SK-N-SH treated with all-trans-retinoic acid at 6 μM for 48 hours (cell line): ENCODE results near the gene STAT5A.
"Not testable (repeated sequence)": the region's sequence is repeated elsewhere in the genome, so short reads cannot be mapped to it uniquely, and the experiment has no call there.

Experiments
- ATAC-seq: fragments of 200-7000 bp; cut with Tn5 transposase; 3 replicates; pipeline ENCODE4 v1.9.1; 2020; ENCODE audit warnings: mild to moderate bottlenecking, moderate library complexity
- ARNTL ChIP-seq: fragments of 450-650 bp; formaldehyde crosslinking; IDR thresholded peaks from 2 replicates; pipeline ENCODE4 v1.5.0; 2020; ENCODE audit warnings: low read depth, mild to moderate bottlenecking, moderate library complexity, borderline replicate concordance
- BACH2 ChIP-seq: fragments of 250-450 bp; sonication (Bioruptor Pico); IDR thresholded peaks from 2 replicates; pipeline ENCODE4 v1.9.0; 2021; ENCODE audit warnings: mild to moderate bottlenecking, borderline replicate concordance
- CSDC2 ChIP-seq: fragments of 250-450 bp; sonication (Bioruptor Pico); IDR thresholded peaks from 2 replicates; pipeline ENCODE4 v1.5.0; 2020; ENCODE audit warnings: mild to moderate bottlenecking, moderate library complexity
- ESRRG ChIP-seq: fragments of 250-450 bp; sonication (Bioruptor Pico); IDR thresholded peaks from 2 replicates; pipeline ENCODE4 v1.6.1; 2021; ENCODE audit warnings: mild to moderate bottlenecking
- GLIS3 ChIP-seq: fragments of 250-450 bp; sonication (Bioruptor Pico); IDR thresholded peaks from 2 replicates; pipeline ENCODE4 v1.5.0; 2020; ENCODE audit warnings: mild to moderate bottlenecking, moderate library complexity
- ISL1 ChIP-seq: fragments of 250-450 bp; sonication (Bioruptor Pico); IDR thresholded peaks from 2 replicates; pipeline ENCODE4 v2.1.2; 2022; ENCODE audit warnings: mild to moderate bottlenecking, moderate library complexity
- PPARA ChIP-seq: fragments of 250-450 bp; sonication (Bioruptor Pico); IDR thresholded peaks from 2 replicates; pipeline ENCODE4 v1.5.0; 2020; ENCODE audit warnings: mild to moderate bottlenecking, borderline replicate concordance
- SNAI2 ChIP-seq: fragments of 250-450 bp; sonication (Bioruptor Pico); IDR thresholded peaks from 2 replicates; pipeline ENCODE4 v1.5.0; 2020; ENCODE audit warnings: mild to moderate bottlenecking, moderate library complexity
- TCF4 ChIP-seq: fragments of 250-450 bp; sonication (Bioruptor Pico); IDR thresholded peaks from 2 replicates; pipeline ENCODE4 v1.8.0; 2021; ENCODE audit warnings: mild to moderate bottlenecking, moderate library complexity, borderline replicate concordance
- TOX ChIP-seq: fragments of 250-450 bp; sonication (Bioruptor Pico); IDR thresholded peaks from 2 replicates; pipeline ENCODE4 v1.8.0; 2021; ENCODE audit warnings: mild to moderate bottlenecking, moderate library complexity, borderline replicate concordance
- ZC3H10 ChIP-seq: fragments of 250-450 bp; sonication (Bioruptor Pico); IDR thresholded peaks from 2 replicates; pipeline ENCODE4 v1.5.1; 2021; ENCODE audit warnings: mild to moderate bottlenecking, moderate library complexity
- ZFP3 ChIP-seq: fragments of 250-450 bp; sonication (Bioruptor Pico); IDR thresholded peaks from 2 replicates; pipeline ENCODE4 v1.5.0; 2020; ENCODE audit warnings: mild to moderate bottlenecking, moderate library complexity
- ZNF565 ChIP-seq: fragments of 450-650 bp; formaldehyde crosslinking; conservative IDR thresholded peaks from 2 replicates; pipeline ENCODE4 v1.5.0; 2020; ENCODE audit warnings: low read depth, mild to moderate bottlenecking, moderate library complexity
- ZNF8 ChIP-seq: fragments of 450-650 bp; formaldehyde crosslinking; IDR thresholded peaks from 2 replicates; pipeline ENCODE4 v1.5.0; 2020; ENCODE audit warnings: mild to moderate bottlenecking, moderate library complexity
- TF ChIP-seq, protein P1 (sequence below): fragments of 250-450 bp; sonication (Bioruptor Pico); IDR thresholded peaks from 2 replicates; pipeline ENCODE4 v1.5.1; 2021; ENCODE audit warnings: mild to moderate bottlenecking, moderate library complexity
- TF ChIP-seq, protein P2 (sequence below): fragments of 250-450 bp; sonication (Bioruptor Pico); IDR thresholded peaks from 2 replicates; pipeline ENCODE4 v1.5.1; 2020; ENCODE audit warnings: low read depth, mild to moderate bottlenecking, moderate library complexity
- TF ChIP-seq, protein P3 (sequence below): fragments of 250-450 bp; sonication (Bioruptor Pico); IDR thresholded peaks from 2 replicates; pipeline ENCODE4 v1.5.0; 2020; ENCODE audit warnings: mild to moderate bottlenecking, moderate library complexity
- TF ChIP-seq, protein P4 (sequence below): fragments of 250-450 bp; sonication (Bioruptor Pico); IDR thresholded peaks from 2 replicates; pipeline ENCODE4 v1.8.0; 2021; ENCODE audit warnings: low read depth, mild to moderate bottlenecking, moderate library complexity, borderline replicate concordance
- TF ChIP-seq, protein P5 (sequence below): fragments of 250-450 bp; sonication (Bioruptor Pico); IDR thresholded peaks from 2 replicates; pipeline ENCODE4 v1.8.0; 2020; ENCODE audit warnings: mild to moderate bottlenecking, moderate library complexity, borderline replicate concordance

Gene STAT5A

DNA sequence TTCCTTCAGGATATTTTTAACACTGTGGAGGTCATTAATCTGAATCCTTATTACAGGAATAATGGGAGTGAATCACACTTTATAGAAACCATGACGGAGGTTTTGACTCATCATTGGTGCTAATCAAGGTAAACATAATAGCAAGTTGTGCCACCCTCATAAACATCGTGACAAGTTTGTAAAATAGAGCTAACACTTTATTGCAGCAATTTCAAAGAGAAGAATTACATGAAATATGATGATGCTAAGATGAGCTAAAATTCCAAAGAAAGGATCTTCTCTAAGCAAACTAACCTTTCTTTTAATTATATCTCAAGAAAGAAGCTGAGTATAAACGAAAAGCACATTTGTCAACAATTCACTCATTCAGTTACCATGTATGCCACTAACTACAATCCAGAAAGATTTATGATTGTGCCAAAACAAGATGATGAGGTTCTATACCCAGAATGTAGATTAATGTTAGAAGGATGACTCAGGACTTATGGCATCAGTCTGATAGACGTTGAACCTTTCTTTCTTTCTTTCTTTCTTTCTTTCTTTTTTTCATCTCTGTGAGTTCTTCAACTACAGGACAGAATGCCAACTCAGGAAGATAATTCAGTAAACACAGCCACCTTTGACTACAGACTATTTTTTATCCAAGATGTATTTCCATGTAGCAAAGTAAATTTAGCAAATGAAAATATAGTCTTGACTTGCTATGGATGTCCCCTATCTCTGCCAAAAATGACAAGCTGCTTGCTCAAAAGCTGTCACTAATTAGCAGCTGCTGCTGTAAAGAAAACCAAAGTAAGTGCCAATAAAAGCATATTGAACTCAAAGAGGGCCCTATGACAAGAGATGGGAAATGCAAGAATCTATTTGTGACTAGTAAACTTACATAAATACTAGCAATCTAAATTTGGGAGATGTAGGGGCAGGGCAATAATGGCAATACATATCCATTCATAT, 35.4 kb upstream of the STAT5A start:
- peak; percentile 21; the same call in 1 of the 3 replicates for ATAC-seq
- TF ChIP-seq TOX (CRISPR knock-in tag), result no peak
- TF ChIP-seq TCF4 (CRISPR knock-in tag), result no peak
- peak; percentile 18; the same call in 1 of the 2 replicates for TF ChIP-seq ISL1 (CRISPR knock-in tag)

DNA sequence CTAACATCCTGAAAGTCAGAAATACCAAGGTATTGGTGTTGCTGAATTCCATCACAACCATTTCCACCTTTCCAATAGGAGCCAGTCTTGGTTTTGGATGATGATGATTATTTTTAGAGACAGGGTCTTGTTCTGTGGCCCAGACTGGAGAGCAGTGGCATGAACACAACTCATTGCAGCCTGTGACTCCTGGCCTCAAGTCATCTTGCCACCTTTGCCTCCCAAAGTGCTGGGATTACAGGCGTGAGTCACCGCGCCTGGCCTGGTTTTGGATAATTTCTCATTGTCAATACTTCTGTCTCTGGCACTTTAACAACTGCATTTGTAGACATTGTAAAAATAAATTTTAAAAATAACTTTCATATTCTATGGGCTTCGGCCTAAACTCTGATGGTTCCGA, 34.7 kb upstream of the STAT5A start:
- TF ChIP-seq ZC3H10 (CRISPR knock-in tag) (no peak), ZNF565 (CRISPR knock-in tag) (no peak), CSDC2 (CRISPR knock-in tag) (no peak), ESRRG (no peak), PPARA (CRISPR knock-in tag) (no peak), ISL1 (CRISPR knock-in tag) (no peak)
- TF ChIP-seq, protein P1, sequence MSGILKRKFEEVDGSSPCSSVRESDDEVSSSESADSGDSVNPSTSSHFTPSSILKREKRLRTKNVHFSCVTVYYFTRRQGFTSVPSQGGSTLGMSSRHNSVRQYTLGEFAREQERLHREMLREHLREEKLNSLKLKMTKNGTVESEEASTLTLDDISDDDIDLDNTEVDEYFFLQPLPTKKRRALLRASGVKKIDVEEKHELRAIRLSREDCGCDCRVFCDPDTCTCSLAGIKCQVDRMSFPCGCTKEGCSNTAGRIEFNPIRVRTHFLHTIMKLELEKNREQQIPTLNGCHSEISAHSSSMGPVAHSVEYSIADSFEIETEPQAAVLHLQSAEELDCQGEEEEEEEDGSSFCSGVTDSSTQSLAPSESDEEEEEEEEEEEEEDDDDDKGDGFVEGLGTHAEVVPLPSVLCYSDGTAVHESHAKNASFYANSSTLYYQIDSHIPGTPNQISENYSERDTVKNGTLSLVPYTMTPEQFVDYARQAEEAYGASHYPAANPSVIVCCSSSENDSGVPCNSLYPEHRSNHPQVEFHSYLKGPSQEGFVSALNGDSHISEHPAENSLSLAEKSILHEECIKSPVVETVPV (CRISPR knock-in tag), result no peak
- TF ChIP-seq, protein P2, sequence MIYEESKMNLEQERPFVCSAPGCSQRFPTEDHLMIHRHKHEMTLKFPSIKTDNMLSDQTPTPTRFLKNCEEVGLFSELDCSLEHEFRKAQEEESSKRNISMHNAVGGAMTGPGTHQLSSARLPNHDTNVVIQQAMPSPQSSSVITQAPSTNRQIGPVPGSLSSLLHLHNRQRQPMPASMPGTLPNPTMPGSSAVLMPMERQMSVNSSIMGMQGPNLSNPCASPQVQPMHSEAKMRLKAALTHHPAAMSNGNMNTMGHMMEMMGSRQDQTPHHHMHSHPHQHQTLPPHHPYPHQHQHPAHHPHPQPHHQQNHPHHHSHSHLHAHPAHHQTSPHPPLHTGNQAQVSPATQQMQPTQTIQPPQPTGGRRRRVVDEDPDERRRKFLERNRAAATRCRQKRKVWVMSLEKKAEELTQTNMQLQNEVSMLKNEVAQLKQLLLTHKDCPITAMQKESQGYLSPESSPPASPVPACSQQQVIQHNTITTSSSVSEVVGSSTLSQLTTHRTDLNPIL (CRISPR knock-in tag), result no peak
- ATAC-seq, result no peak

DNA sequence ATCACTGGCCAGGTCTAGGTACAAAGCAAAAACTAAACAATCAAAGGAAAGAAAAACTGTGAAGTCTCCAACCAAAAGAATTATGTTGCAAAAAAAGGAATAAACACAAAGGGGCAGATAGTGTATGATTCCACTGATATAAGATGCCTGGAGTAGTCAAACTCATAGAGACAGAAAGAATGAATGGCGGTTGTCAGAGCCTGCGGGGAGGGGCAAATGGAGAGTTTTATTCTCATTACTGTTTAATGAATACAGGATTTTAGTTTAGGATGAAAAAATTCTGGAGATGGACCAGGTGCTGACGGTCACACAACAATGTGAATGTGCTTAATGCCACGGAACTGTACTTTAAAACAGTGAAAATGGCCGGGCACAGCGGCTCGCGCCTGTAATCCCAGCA, 32.9 kb upstream of the STAT5A start:
- TF ChIP-seq ZNF8 (no peak), BACH2 (CRISPR knock-in tag) (no peak), ISL1 (CRISPR knock-in tag) (no peak), ZFP3 (CRISPR knock-in tag) (no peak)
- TF ChIP-seq, protein P3, sequence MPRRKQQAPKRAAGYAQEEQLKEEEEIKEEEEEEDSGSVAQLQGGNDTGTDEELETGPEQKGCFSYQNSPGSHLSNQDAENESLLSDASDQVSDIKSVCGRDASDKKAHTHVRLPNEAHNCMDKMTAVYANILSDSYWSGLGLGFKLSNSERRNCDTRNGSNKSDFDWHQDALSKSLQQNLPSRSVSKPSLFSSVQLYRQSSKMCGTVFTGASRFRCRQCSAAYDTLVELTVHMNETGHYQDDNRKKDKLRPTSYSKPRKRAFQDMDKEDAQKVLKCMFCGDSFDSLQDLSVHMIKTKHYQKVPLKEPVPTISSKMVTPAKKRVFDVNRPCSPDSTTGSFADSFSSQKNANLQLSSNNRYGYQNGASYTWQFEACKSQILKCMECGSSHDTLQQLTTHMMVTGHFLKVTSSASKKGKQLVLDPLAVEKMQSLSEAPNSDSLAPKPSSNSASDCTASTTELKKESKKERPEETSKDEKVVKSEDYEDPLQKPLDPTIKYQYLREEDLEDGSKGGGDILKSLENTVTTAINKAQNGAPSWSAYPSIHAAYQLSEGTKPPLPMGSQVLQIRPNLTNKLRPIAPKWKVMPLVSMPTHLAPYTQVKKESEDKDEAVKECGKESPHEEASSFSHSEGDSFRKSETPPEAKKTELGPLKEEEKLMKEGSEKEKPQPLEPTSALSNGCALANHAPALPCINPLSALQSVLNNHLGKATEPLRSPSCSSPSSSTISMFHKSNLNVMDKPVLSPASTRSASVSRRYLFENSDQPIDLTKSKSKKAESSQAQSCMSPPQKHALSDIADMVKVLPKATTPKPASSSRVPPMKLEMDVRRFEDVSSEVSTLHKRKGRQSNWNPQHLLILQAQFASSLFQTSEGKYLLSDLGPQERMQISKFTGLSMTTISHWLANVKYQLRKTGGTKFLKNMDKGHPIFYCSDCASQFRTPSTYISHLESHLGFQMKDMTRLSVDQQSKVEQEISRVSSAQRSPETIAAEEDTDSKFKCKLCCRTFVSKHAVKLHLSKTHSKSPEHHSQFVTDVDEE (CRISPR knock-in tag), result no peak
- TF ChIP-seq, all 23 proteins: peak for 0
- ATAC-seq, result no peak

DNA sequence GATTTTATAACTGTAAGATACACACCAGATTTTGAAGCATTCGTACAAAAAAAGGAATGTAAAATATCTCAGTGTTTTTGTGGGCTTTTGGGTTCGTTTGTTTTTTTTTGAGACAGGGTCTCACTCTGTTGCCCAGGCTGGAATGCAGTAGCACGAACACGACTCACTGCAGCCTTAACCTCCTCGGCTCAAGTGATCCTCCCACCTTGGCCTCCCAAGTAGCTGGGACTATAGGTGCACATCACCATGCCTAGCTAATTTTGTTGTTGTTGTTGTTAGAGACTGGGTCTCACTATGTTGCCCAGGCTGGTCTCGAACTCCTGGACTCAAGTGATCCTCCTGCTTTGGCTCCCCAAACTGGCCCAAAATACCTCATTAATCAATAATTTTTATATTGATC, 28.0 kb upstream of the STAT5A start:
- ATAC-seq, result no peak
- TF ChIP-seq ARNTL (CRISPR knock-in tag) (no peak), CSDC2 (CRISPR knock-in tag) (no peak), SNAI2 (CRISPR knock-in tag) (no peak), ZFP3 (CRISPR knock-in tag) (no peak), ZNF565 (CRISPR knock-in tag) (no peak), GLIS3 (CRISPR knock-in tag) (no peak), PPARA (CRISPR knock-in tag) (no peak), TOX (CRISPR knock-in tag) (no peak), ZC3H10 (CRISPR knock-in tag) (no peak)
- TF ChIP-seq, protein P1 (CRISPR knock-in tag), result no peak
- TF ChIP-seq, protein P2 (CRISPR knock-in tag), result no peak
- TF ChIP-seq, protein P4, sequence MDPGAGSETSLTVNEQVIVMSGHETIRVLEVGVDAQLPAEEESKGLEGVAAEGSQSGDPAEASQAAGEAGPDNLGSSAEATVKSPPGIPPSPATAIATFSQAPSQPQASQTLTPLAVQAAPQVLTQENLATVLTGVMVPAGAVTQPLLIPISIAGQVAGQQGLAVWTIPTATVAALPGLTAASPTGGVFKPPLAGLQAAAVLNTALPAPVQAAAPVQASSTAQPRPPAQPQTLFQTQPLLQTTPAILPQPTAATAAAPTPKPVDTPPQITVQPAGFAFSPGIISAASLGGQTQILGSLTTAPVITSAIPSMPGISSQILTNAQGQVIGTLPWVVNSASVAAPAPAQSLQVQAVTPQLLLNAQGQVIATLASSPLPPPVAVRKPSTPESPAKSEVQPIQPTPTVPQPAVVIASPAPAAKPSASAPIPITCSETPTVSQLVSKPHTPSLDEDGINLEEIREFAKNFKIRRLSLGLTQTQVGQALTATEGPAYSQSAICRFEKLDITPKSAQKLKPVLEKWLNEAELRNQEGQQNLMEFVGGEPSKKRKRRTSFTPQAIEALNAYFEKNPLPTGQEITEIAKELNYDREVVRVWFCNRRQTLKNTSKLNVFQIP (CRISPR knock-in tag), result no peak
- TF ChIP-seq, protein P5, sequence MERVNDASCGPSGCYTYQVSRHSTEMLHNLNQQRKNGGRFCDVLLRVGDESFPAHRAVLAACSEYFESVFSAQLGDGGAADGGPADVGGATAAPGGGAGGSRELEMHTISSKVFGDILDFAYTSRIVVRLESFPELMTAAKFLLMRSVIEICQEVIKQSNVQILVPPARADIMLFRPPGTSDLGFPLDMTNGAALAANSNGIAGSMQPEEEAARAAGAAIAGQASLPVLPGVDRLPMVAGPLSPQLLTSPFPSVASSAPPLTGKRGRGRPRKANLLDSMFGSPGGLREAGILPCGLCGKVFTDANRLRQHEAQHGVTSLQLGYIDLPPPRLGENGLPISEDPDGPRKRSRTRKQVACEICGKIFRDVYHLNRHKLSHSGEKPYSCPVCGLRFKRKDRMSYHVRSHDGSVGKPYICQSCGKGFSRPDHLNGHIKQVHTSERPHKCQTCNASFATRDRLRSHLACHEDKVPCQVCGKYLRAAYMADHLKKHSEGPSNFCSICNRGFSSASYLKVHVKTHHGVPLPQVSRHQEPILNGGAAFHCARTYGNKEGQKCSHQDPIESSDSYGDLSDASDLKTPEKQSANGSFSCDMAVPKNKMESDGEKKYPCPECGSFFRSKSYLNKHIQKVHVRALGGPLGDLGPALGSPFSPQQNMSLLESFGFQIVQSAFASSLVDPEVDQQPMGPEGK (CRISPR knock-in tag), result no peak

DNA sequence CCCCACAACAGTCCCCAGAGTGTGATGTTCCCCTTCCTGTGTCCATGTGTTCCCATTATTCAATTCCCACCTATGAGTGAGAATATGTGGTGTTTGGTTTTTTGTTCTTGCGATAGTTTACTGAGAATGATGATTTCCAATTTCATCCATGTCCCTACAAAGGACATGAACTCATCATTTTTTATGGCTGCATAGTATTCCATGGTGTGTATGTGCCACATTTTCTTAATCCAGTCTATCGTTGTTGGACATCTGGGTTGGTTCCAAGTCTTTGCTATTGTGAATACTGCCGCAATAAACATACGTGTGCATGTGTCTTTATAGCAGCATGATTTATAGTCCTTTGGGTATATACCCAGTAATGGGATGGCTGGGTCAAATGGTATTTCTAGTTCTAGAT, 23.9 kb upstream of the STAT5A start:
- ATAC-seq, result not testable (repeated sequence)
